ENCODE data around the gene DCLK1.

The DCLK1 gene

DNA sequence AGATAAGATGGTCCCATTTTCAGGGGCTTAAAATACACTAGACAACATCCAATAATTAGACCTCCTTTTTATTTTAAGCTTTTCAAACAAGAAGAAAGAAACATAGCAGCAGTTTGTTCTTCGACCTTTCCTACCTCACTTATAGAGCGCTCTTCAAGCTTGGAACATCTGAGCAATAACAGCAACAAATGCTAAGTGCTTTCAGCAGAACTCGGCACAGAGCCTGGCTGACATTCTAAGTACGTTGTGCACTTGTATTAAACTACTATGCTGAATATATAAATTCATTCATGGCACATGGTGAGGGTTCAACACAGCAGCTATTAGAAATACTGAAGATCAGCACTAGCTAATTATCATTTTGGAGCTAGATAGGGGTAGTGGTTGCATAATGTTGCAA lies 398.6 kb downstream of the DCLK1 start:
- no peak for DNase-seq

DNA sequence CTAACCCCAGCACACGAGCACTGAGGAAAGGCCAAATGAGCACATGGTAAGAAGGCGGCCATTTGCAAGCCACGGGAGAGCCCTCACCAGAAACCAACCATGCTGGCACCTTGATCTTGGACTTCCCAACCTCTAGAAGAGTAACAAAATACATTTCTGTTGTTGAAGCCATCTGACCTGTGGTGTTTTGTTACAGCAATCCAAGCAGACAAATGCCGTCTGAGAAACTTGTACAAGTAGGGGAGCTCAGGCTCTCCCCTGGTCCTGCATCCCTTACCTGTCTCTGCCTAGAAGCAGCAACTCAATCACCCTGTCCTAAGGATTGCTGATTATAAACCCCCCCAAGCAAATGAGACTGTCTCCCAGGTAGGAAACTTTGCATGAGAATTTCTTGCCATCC lies 399.7 kb downstream of the DCLK1 start:
- no peak for DNase-seq

DNA sequence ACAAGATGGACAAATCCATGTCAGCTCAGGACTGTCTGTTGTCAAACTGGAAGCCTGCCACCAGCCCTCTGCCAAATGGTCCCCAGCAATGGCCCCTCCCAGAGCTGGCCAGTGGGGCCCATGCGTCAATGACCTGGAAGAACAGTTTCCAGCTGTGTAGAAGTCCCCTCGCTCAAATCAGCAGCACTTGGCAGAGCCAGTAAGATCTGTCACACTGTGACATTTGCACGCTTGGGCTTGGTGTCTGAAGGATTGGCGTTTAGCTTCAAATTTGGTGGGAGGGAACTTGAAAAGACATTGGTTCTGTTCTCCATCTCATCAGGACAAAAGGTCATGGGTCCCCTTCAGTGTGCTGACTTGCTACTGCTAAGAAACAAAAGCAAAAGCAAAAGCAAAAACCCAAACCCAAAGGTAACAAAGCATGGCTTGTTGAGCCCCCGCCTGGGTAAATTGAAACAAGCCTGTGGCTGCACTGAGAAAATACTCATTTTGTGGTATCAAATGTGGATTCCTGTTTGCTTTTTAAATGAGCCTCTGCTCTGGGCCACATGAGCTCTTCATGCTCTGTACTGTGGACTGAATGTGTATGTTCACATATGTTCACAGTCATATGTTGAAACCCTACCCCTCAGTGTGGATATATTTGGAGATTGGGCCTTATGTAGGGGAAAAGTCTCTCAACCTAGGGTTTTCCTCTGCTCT lies 401.1 kb downstream of the DCLK1 start:
- DNase-seq: no peak

DNA sequence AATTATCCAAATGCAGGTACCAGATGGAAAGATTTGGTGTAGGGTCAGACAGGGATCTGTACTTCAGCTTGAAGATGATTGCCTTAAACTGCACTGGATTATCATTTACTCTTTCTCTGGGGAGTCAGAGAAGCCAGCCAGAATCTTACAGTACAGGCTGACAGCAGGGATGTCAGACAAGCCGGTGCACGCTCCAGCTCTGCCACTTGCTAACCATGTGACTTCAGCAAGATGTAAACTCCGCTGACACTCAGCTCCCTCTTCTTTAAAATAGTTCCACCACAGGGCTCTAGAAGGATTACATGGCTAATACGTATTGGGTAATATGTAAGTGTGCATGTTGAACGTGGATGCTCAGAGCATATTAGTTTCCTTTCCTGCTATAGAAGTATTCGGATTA lies 403.3 kb downstream of the DCLK1 start:
- DNase-seq: no peak

- DNase-seq: no peak
These were observed 406.7 kb downstream of the DCLK1 start for GRCh38 chr13:35724446-35724845.

- no peak for DNase-seq
These were observed 407.4 kb downstream of the DCLK1 start for GRCh38 chr13:35723821-35724220.

GRCh38 chr13:35723053-35723461 lies 408.1 kb downstream of the DCLK1 start:
- no peak for DNase-seq

- no peak for DNase-seq
These were observed 408.6 kb downstream of the DCLK1 start for GRCh38 chr13:35722458-35723052.

DNA sequence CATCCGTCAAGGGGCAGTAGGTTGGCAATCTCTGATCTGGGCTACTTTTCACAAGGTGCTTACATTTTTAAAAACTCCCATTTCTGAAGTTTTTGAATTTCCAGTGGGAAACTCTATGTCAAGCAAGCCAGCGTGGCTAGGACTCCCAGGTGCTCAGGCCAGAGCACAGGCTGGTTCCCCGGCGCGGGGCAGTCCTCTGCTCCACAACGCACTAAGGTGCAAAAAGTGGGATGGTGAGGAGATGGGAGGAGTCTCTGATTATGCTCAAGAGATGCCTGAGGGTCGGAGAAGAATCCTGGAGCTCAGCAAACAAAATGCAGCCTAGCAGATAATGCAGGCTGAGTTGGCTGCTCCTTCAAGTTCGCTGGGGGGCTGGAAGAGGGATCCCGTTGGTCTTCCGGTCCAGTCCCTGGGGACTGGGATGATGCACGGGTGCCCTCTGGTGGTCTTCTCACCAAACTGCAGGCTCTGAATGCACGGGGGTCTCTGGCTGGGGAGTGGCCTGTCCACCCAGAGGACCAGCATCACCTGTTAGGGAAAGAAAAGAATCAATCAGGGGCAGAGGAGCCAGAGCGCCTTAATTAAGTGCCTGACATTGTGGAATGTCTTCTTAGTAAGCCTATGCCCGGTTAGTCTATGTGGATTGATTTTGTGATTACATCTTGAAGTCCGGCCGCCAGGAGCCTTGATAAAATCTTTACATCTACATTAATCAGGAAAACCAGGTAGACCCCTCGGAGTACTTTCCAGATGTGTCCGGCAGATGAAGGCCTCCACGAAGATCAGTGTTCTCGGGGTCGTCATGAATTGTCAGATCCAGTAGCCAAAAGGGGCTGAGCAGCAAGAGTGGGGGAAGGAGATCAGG lies 410.3 kb downstream of the DCLK1 start:
- peak; percentile 6 for DNase-seq

- no peak for DNase-seq
These were observed 410.9 kb downstream of the DCLK1 start for GRCh38 chr13:35720290-35720689.
